ENCODE measurements around the gene GPR55.

GPR55 gene

GRCh38 chr2:230889911-230890601 lies 35.0 kb downstream of the GPR55 start:
- Histone ChIP-seq H3K27ac (no peak overlapping the region), H3K4me3 (ENCODE audit: low read depth, low read length) (no peak overlapping the region), H3K27me3 (replicated peaks) (no peaks in the 10 kb centered on the region), H3K36me3 (replicated peaks) (no peaks in the 10 kb centered on the region)
- DNase-seq: no peak
- in situ Hi-C loops (cut with HindIII; ENCODE audit: low pct_ligation_motif_present, low sequenced_read_pairs): no loop called here
- no peak for TF ChIP-seq CTCF (IDR thresholded peaks at IDR 0.05; ENCODE audit: low read depth, low read length, missing control alignments)

- no peak overlapping the region for H3K27ac ChIP-seq
- TF ChIP-seq CTCF (IDR thresholded peaks at IDR 0.05; ENCODE audit: low read depth, low read length, missing control alignments): no peak
- H3K36me3 ChIP-seq (replicated peaks): no peaks in the 10 kb centered on the region
- in situ Hi-C loops (cut with HindIII; ENCODE audit: low pct_ligation_motif_present, low sequenced_read_pairs): no loop called here
- H3K27me3 ChIP-seq (replicated peaks): no peaks in the 10 kb centered on the region
- DNase-seq: no peak
- H3K4me3 ChIP-seq (ENCODE audit: low read depth, low read length): no peak overlapping the region
Measured at GRCh38 chr2:230888824-230889400, 36.1 kb downstream of the GPR55 start.

- in situ Hi-C loops (cut with HindIII; ENCODE audit: low pct_ligation_motif_present, low sequenced_read_pairs): no loop called here
- no peaks in the 10 kb centered on the region for H3K27me3 ChIP-seq (replicated peaks)
Measured at GRCh38 chr2:230887342-230887741, 37.7 kb downstream of the GPR55 start.

GRCh38 chr2:230886671-230887071 lies 38.4 kb downstream of the GPR55 start:
- no peak for TF ChIP-seq CTCF (IDR thresholded peaks at IDR 0.05; ENCODE audit: low read depth, low read length, missing control alignments)
- Histone ChIP-seq H3K27ac (no peak overlapping the region), H3K27me3 (replicated peaks) (no peaks in the 10 kb centered on the region), H3K36me3 (replicated peaks) (no peaks in the 10 kb centered on the region), H3K4me3 (ENCODE audit: low read depth, low read length) (no peak overlapping the region)
- in situ Hi-C loops (cut with HindIII; ENCODE audit: low pct_ligation_motif_present, low sequenced_read_pairs): no loop called here
- no peak for DNase-seq

More at GRCh38 chr2:230887342-230887741, 37.7 kb downstream of the GPR55 start:
- DNase-seq: no peak
- no peaks in the 10 kb centered on the region for H3K36me3 ChIP-seq (replicated peaks)
- H3K4me3 ChIP-seq (ENCODE audit: low read depth, low read length): no peak overlapping the region
- H3K27ac ChIP-seq: no peak overlapping the region
- TF ChIP-seq CTCF (IDR thresholded peaks at IDR 0.05; ENCODE audit: low read depth, low read length, missing control alignments): no peak

GRCh38 chr2:230886206-230886605 lies 38.8 kb downstream of the GPR55 start:
- no peak for TF ChIP-seq CTCF (IDR thresholded peaks at IDR 0.05; ENCODE audit: low read depth, low read length, missing control alignments)
- in situ Hi-C loops (cut with HindIII; ENCODE audit: low pct_ligation_motif_present, low sequenced_read_pairs): no loop called here

More at GRCh38 chr2:230886206-230886605, 38.8 kb downstream of the GPR55 start:
- no peak for DNase-seq
- H3K4me3 ChIP-seq (ENCODE audit: low read depth, low read length): no peak overlapping the region
- no peak overlapping the region for H3K27ac ChIP-seq
- no peaks in the 10 kb centered on the region for H3K36me3 ChIP-seq (replicated peaks)
- no peaks in the 10 kb centered on the region for H3K27me3 ChIP-seq (replicated peaks)

Data from brain microvascular endothelial cell (primary cell).